Measurements from ENCODE around the gene TRIM21. TPM values are rescaled to one million over a fixed set of nuclear protein-coding genes. Genes with fewer than 3 reads are reported as not detected.

TRIM21 gene
- 12.8 TPM for total RNA-seq

DNA sequence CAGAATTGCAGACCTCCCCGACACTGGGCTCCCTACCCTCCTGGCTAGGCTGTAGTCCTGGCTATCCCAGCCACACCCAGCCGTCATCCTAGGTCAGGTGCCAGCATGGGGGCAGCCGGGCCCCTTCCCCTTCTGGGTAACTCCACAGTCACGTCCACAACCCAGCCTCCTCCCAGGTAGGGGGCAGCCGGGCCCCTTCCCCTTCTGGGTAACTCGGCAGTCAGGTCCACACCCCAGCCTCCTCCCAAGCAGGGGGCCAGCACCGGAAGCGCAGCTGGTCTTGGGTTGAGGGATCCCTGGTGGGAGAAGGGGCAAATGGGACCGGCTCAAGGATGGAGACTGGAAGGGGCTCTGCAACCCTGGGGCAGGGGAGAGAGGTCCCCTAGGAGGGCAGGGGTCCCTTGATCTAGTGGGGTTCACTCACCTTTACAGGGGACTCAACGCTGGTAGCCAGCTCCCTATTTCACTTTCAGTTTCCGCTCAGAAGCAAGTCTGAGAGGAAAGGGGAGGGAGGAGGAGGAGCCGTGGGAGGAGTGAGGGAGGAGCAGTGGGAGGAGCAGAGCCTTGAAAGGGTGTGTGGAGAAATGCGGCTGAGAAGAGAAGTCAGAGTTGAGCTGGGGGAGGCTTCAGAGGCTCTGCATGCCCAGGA is at the start of gene TRIM21:
Gene TRIM21 (minus strand): TSS at position 494 of the 649 bp plus-strand sequence. CDS start 3,293 bp downstream, outside the sequence.

DNA sequence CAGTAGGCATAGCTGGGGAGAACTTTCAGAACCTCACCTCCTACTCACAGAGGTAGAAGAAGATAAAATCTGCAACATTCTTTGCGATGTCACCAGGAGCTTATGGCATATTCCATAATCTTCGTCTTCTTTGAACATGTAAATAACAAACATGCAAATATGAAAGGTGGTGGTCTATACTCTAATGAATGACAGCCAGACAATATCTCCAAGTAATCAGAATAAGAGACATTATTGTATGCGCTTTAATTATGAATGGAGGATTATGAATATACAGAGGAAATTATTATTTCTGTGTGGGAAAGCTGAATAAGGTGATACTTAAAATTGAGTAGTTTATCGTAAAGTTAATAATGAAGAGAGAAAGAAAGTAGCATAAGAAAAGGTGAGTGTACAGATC is 25.2 kb downstream of the TRIM21 start, which contains the start of gene OR52B4:
Gene OR52B4 (minus strand): TSS at position 101 of the 400 bp plus-strand sequence. CDS start 91 bp downstream, at position 10.

Other genes with a start within 250 kb of the TRIM21 start
- not detected for gene OR52B4, start 25.3 kb downstream of the TRIM21 start, total RNA-seq
- not detected for gene OR52K2, start 55.6 kb upstream of the TRIM21 start, total RNA-seq
- gene OR52K1, start 88.9 kb upstream of the TRIM21 start, total RNA-seq, result not detected
- not detected for gene OR52M1, start 151.5 kb upstream of the TRIM21 start, total RNA-seq
- not detected for gene OR52I2, start 188.0 kb upstream of the TRIM21 start, total RNA-seq
- gene OR52I1, start 200.3 kb upstream of the TRIM21 start, total RNA-seq, result not detected
- 13.7 TPM for gene TRIM68, start 214.5 kb upstream of the TRIM21 start, total RNA-seq
- not detected for gene OR51D1, start 243.8 kb upstream of the TRIM21 start, total RNA-seq